HEK293T (cell line): ENCODE measurements around the gene CALML3.

Experiments used
- ARNT ChIP-seq: fragments of 450-650 bp; IDR thresholded peaks from 2 replicates; pipeline ENCODE4 v1.6.1; 2017; ENCODE audit warnings: mild to moderate bottlenecking
- BHLHE40 ChIP-seq: fragments of 450-650 bp; IDR thresholded peaks from 2 replicates; pipeline ENCODE4 v1.6.1; 2016; ENCODE audit warnings: mild to moderate bottlenecking, moderate library complexity, borderline replicate concordance
- CTBP1 ChIP-seq: fragments of 450-650 bp; IDR thresholded peaks from 2 replicates; pipeline ENCODE4 v1.6.1; 2016; ENCODE audit warnings: borderline replicate concordance
- ELF4 ChIP-seq: fragments of 450-650 bp; IDR thresholded peaks from 2 replicates; pipeline ENCODE4 v1.6.1; 2017; ENCODE audit warnings: antibody characterized with exemption
- HDGF ChIP-seq: fragments of 450-650 bp; IDR thresholded peaks from 2 replicates; pipeline ENCODE4 v1.6.1; 2017; ENCODE audit warnings: antibody characterized with exemption, borderline replicate concordance
- SP1 ChIP-seq: fragments of 450-650 bp; IDR thresholded peaks from 2 replicates; pipeline ENCODE4 v1.6.1; 2017
- SUZ12 ChIP-seq: fragments of 450-650 bp; IDR thresholded peaks from 2 replicates; pipeline ENCODE4 v1.6.1; 2016; ENCODE audit warnings: mild to moderate bottlenecking

GRCh38 chr10:5485290-5485689 is 39.5 kb upstream of the CALML3 start:
- TF ChIP-seq SP1 (no peak), ELF4 (no peak), SUZ12 (no peak), ARNT (no peak), BHLHE40 (no peak), HDGF (no peak), CTBP1 (no peak)
